Esophagus squamous epithelium (tissue), 4 donors: Measurements from ENCODE around the gene HERC3.

ENCODE experiments used
- POLR2A ChIP-seq, 4 donors: fragments of 450-650 bp; IDR thresholded peaks; one replicate each; pipeline ENCODE4 v1.6.1; 2017; ENCODE audit warnings: antibody characterized with exemption in 4 of 4, mild to moderate bottlenecking in 4 of 4, moderate library complexity in 3 of 4
- TF ChIP-seq, protein P1 (sequence below), 6 experiments: fragments of 450-650 bp in 4 of 6; fragments of 200-600 bp in 2 of 6; sonication (generic) in 2 of 6; IDR thresholded peaks; one replicate each; pipeline ENCODE4 v1.5.1; 2016 to 2019; ENCODE audit warnings: antibody characterized with exemption in 6 of 6, mild to moderate bottlenecking in 4 of 6, moderate library complexity in 4 of 6

- TF ChIP-seq, protein P1, sequence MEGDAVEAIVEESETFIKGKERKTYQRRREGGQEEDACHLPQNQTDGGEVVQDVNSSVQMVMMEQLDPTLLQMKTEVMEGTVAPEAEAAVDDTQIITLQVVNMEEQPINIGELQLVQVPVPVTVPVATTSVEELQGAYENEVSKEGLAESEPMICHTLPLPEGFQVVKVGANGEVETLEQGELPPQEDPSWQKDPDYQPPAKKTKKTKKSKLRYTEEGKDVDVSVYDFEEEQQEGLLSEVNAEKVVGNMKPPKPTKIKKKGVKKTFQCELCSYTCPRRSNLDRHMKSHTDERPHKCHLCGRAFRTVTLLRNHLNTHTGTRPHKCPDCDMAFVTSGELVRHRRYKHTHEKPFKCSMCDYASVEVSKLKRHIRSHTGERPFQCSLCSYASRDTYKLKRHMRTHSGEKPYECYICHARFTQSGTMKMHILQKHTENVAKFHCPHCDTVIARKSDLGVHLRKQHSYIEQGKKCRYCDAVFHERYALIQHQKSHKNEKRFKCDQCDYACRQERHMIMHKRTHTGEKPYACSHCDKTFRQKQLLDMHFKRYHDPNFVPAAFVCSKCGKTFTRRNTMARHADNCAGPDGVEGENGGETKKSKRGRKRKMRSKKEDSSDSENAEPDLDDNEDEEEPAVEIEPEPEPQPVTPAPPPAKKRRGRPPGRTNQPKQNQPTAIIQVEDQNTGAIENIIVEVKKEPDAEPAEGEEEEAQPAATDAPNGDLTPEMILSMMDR (IDR thresholded peaks at IDR 0.05): no peak
- no peak for TF ChIP-seq POLR2A (IDR thresholded peaks at IDR 0.05)
These were observed 139.1 kb downstream of the HERC3 start for GRCh38 chr4:88731381-88731780.
